SKM-1 (cell line): Measurements from ENCODE around the gene MUC20.
"Not testable (repeated sequence)": the region's sequence is repeated elsewhere in the genome, so short reads cannot be mapped to it uniquely, and the experiment has no call there.

ENCODE experiments used
- DNase-seq: peaks from one replicate; lab custom pipeline; 2025; ENCODE audit not compliant: unreplicated experiment; lab: John Stamatoyannopoulos, UW

MUC20 gene

DNA sequence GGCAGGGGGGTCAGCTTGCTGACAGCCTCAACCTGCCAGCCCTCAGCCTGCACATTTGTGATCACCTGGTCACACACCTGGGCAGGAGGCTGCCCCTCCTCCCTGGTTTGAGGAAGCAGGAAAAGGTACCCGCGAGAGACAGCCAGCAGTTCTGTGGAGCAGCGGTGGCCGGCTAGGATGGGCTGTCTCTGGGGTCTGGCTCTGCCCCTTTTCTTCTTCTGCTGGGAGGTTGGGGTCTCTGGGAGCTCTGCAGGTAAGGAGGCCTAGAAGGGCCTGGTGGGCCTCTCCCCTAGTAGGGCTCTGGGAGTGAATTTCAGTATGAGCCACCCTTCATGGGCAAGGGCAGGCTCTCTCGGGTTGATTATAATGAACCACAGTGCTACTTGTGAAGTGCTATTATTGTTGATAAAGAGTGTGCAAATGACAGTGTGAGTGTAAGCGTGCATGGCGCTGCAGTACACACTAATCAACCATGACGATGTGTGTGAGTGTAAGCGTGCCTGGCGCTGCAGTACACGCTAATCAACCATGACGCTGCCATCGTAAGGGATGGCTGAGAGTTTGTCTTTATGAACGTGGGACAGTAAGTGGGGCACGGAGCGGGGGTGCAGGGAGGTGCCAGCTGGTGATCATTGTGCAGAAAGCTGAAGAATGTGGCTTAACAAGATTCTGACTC is at the start of gene MUC20:
Gene MUC20 (plus strand): TSS at position 148 of the 676 bp plus-strand sequence. CDS start 30 bp downstream, at position 178.
- DNase-seq = not testable (repeated sequence)

- DNase-seq = not testable (repeated sequence)
These were observed 49.5 kb upstream of the MUC20 start for GRCh38 chr3:195671283-195671682.

DNA sequence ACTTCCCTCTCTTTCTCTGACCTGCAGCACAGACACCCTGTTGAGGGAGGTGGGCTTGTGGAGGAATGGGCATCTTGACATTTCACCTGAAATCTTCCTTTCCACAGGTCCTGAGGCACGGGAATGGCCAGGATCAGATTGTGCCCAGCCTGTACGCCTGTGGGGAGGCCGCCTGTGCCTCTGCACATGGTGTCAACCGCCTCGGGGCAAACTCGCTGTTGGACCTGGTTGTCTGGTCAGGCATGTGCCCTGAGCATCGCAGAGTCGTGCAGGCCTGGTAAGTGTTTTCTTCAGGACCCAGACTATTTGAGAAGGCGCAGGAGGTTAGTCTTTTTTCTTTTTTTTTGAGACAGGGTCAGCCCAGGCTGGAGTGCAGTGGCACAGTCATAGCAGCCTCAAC is 47.1 kb upstream of the MUC20 start:
- DNase-seq = not testable (repeated sequence)

DNA sequence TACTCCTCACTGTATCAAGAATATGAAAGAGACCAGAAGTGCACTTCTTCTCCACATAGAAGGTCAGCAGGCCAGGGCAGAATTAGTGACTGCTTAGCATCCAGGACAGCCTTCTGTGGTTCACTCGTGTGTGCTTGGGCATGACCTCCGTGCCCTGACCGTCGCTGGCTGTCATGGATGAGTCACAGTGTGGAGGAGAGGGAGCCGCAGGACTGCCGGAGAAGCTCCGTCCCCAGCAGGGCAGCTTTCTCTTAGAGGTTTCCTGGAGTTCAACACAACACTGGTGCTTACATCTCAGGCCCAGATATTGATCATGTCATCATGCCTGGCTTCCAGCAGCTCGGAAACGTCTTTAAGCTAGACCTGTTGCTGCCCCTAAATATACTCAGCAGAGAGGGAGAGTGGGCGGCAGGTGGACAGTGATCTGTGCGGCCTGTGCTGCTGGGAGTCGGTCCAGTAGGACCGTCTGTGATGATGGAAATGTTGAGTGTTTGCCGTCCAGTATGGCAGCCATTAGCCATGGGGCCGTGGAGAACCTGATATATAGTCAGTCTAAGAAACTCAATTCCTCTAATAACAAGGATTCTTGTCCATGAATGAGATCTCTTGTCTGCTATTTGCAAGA is 42.3 kb upstream of the MUC20 start:
- DNase-seq = not testable (repeated sequence)

- not testable (repeated sequence) for DNase-seq
These were observed 40.1 kb upstream of the MUC20 start for GRCh38 chr3:195680690-195681089.

GRCh38 chr3:195681458-195682103 is 39.2 kb upstream of the MUC20 start:
- not testable (repeated sequence) for DNase-seq

DNA sequence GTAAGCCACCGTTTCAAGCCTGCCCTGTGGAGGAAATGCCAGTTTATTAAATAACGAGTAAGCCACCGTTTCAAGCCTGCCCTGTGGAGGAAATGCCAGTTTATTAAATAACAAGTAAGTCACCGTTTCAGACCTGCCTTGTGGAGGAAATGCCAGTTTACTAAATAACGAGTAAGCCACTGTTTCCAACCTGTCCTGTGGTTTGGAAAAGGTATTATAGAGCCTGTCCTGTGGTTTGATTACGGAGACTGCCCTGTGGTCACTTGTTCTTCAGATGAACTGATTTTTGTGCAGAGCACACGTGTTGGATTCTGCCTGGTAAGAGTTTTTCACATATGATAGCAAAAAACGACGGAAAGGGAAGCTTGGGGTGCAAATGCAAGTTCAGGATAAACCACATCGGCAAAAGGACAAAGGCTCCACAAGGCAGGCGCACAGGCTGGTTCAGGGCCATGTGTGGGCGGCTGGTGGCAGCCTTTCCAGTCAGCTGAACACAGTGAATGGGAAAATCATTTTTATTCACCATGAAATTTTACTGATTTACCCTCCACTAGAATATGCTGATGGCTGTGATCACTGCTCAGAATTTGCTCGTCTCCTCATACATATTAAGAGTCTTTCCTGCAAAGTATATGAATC is 38.6 kb upstream of the MUC20 start:
- not testable (repeated sequence) for DNase-seq

DNA sequence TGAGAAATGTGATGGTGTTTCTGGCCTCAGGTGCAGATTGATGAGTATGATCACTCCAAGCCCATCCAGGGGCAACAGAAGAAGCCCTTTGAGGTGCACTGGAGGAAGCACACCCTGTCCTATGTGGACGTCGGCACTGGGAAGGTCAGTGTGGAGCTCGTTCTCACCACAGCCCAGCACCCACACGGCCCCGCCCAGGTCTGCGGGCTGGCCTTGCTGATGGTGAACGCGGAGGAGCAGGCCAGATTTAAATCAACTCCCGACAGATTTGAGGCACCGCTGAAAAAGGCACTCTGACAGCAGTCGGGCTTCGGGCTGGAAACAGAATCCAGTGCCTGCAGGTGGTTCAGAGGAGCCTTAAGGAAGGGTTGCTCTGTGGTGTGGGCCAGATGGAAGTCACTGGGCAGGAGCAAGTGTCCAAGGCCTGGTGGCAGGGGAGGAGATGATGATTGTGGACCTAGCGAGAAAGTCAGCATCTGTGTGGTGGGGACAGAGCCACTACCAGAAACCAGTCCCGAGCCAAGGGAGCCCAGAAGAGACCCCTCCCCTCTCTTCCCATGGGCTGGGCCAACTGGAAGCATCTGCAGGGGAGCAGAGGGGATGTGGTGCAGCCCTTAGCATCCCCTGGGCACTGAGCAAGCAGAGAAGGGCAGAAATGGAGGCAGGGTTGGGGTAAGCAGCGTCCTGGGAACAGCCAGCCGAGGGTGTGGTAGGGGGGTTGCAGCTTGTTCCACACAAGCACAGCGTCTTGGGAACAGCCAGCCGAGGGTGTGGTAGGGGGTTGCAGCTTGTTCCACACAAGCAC is 36.9 kb upstream of the MUC20 start:
- not testable (repeated sequence) for DNase-seq

GRCh38 chr3:195684527-195685257 is 36.1 kb upstream of the MUC20 start:
- not testable (repeated sequence) for DNase-seq

DNA sequence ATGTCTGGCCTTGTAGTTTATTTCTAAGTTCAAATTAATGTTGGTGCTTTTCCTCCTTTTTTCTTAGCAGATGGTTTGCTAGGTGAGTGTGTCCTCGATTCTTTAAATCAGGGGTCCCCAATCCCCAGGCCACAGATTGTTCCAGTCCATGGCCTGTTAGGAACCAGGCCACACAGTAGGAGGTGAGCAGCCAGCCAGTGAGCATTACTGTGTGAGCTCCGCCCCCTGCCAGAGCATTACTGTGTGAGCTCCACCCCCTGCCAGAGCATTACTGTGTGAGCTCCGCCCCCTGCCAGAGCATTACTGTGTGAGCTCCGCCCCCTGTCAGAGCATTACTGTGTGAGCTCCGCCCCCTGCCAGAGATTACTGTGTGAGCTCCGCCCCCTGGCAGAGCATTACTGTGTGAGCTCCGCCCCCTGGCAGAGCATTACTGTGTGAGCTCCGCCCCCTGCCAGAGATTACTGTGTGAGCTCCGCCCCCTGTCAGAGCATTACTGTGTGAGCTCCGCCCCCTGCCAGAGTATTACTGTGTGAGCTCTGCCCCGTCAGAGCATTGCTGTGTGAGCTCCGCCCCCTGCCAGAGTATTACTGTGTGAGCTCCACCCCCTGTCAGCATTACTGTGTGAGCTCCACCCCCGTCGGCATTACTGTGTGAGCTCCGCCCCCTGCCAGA is 34.1 kb upstream of the MUC20 start:
- DNase-seq = not testable (repeated sequence)

DNA sequence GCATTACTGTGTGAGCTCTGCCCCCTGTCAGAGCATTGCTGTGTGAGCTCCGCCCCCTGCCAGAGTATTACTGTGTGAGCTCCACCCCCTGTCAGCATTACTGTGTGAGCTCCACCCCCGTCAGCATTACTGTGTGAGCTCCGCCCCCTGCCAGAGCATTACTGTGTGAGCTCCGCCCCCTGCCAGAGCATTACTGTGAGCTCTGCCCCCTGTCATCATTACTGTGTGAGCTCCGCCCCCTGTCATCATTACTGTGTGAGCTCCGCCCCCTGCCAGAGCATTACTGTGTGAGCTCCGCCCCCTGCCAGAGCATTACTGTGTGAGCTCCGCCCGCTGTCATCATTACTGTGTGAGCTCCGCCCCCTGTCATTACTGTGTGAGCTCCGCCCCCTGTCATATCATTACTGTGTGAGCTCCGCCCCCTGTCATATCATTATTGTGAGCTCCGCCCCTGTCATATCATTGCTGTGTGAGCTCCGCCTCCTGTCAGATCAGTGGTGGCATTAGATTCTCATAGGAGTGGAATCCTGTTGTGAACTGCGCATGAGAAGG is 33.5 kb upstream of the MUC20 start:
- DNase-seq = not testable (repeated sequence)

GRCh38 chr3:195688471-195689183 is 32.2 kb upstream of the MUC20 start:
- not testable (repeated sequence) for DNase-seq

DNA sequence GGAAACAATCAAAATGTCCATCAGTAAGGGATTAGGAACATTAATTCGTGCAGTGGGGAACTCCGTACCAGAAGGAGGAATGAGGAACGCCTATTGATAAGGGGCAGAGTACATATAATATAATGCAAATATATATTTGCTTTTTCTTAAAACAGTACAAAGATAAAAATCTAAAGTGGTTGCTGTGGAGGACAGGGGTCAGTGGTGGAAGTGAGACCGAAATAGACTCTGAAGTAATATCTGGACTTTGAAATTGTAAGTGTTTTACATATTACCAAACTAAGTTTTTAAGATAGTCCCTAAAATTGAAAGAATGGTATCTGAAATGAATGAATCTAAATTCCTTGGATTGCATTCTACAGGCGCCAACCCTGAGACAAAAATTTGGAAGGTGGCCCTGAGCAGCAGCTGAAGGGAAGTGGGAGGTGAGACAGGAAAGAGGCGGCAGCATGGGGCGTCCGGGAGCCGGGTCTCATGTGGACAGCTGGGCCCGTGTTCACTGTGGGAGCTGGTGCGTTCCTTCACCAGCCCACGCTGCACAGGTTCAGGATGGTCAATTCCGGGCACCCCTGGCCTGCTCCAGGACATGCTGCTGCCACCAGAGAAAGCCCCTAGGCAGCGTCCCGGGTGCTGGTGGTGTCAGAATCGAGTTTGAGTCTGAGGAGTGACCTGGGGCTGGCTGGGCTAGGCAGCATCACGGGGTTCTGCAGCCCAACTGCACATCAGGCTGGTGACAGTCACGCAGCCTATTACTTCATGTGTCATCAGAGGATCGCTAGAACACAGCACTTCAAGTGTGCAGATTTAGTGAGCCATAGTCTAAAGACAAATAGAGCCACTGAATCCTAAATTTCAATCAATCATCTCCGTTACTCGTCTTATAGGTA is 31.4 kb upstream of the MUC20 start:
- not testable (repeated sequence) for DNase-seq

DNA sequence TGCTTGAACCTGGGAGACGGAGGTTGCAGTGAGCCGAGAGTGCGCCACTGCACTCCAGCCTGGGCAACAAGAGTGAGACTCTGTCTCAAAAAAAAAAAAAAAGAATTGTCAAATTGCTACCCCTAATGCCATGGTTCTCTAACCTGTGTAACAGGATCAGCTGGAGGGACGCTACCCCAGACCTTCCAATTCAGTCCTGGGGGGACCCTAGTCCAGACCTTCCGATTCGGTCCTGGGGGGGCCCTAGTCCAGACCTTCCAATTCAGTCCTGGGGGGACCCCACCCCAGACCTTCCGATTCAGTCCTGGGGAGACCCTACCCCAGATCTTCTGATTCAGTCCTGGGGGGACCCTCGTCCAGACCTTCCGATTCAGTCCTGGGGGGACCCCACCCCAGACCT is 29.8 kb upstream of the MUC20 start:
- DNase-seq = no peak

DNA sequence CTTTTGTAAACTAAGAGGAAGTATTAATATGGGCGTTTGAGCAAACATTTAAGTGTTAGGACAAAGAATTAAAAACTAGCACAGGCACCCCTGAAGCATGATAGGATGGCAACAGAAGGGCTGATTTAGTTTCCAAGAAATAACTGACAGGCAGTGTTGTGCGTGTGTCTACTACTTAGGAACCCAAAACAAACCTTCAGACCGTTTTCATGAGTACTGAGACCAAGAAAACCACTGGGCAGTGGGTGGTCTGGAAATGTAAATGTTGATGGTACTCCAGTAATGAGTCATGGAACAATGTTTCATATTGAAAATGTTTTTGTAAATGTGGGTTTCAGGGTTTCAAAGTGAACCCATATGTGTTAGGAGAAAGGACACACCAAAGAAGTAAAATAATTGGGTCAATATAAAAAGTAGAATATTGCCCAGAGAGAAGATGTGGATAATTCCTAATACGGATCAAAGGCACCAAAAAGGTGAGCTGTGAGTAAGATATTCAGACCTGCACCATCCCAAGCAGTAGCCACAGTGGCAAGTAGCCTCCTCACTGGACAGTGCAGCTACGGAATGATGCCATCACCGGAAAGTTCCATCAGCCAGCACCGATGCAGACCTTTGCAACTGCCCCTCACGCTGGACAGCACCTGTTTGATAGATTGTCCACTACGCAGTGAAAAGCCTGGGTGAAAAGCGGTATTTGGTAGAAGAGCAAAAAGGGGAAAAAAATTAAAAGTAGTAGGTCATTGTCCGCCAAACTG is 29.0 kb upstream of the MUC20 start:
- not testable (repeated sequence) for DNase-seq

GRCh38 chr3:195692354-195692685 is 28.5 kb upstream of the MUC20 start:
- DNase-seq = no peak
